GM11168 (cell line): ENCODE measurements around the gene SCTR.

Experiments
- in situ Hi-C: fragments of 300-500 bp; cut with MboI; formaldehyde crosslinking; loops from one replicate; pipeline ENCODE4 v1.12.0; 2022; ENCODE audit warnings: low sequenced_read_pairs; ENCODE audit not compliant: unreplicated experiment

SCTR gene

DNA sequence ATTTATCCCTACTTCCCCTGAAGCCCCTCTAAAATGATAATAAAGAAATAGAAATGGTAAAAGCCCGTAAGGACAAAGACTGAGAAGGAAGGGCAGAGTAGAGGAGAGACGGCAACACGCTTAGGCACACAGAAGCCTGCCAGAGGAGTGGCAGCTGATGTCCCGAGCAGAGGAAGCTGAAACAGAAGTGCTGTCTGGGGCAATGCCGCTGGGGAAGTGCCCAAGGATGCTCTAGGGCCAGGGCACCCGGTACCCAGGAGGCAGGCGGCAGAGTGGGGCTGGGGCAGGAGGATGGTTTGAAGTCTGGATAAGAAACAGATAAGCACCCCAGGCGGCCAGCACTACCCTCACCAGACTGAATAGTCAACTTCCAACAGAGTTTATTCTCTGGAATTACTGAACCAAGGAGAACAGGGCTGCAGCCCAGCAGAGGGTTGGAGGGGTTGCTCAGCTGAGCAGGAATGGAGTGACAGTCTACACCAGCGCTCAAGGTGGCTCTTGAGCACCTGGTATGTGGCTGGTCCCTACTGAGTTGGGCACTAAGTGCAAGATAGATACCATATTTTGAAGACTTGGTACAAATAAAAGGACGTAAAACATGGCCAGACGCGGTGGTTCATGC lies 70.2 kb downstream of the SCTR start:
- in situ Hi-C loops, result no loop called here

GRCh38 chr2:119451336-119452050 lies 72.8 kb downstream of the SCTR start:
- in situ Hi-C loops, result no loop called here

DNA sequence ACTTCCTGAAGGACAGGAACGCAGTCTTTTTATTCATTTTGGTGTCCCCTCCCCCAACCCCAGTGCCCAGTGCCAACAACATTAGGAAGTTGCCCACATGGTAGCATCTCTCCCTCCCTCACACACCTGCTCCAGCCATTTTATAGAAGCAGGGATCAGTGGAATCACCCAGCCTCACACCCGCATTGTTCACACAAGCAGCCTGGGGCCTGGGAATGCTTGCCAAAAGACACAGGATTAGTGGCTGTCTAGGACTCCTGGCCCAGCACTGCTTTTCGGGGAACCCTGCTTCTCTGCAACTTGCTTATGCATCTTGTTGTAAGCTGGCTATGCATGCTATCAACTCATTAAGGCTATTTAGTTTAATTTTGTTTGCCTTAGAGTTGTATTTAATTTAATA lies 74.8 kb downstream of the SCTR start:
- in situ Hi-C loops, result no loop called here

DNA sequence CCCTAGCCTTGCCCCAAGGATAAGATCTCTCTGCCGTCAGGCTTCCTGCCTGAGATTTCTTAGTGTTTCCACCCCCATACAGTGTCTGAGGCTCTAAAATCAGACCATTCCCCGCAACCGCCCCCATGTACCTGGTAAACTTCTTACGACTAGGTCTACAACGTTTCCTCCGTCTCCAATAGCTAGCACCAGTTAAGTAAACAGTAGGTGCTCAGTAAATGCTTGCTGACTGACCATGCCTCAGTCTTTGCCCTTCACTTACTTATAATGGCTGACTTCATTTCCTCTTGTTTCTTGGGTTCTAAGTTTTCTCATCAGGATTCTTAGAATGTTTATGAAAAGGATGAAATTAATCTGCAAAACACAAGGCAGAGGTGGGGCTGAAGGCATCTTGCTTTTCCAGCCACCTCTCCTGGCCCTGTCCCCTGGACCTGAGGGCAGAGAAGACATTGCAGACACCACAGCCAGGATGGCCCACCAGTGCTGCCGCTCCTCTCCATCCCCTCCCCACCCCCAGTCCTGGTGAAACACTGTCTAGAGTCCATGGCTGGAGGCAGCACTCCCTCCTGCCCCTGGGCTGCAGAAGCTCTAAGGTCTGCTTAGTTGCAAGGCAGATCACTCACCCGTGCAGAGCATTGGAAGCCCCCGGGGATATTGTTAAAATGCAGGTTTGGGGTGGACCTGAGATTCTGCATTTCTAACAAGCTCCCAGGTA lies 75.7 kb downstream of the SCTR start:
- in situ Hi-C loops, result no loop called here

DNA sequence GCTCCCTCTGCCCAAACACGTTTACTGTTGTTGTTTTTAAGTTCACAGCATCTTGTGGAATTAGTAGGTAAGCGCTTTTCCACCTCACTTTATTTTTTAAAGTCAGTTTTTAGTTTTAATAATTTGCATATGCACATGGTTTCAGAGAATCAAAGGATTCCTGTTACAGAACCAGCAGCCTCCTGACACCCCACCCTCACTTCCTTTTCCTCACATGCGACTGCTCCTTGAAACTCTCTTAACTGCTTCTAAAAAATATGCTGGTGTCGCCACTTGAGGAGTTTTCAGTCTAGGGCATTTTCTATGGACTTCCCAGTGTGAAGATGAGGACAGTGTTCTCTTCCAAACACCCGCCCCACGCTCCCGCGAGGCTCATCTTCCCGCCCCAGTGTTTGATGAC lies 78.2 kb downstream of the SCTR start:
- in situ Hi-C loops, result no loop called here

- in situ Hi-C loops, result no loop called here
Measured at GRCh38 chr2:119442850-119443249, 81.4 kb downstream of the SCTR start.

DNA sequence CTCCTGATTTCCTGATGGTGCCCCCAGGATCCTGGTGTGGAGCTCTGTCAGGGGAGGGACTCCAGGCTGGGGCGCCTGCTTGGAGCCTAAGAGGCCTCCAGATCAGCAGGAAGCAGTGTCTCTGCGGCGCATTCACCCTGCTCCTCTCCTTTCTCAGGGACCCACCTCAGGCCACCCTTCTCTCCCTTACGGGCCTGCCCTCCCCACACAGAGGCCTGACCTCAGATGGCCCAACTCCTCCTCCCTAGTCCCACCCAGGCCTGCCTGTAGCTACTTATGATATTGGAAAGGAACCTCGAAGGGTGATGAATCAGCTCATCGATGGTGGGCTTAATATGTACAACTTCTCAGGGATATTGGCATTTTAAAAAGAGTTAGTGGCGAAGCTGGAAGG lies 82.1 kb downstream of the SCTR start:
- in situ Hi-C loops, result no loop called here

DNA sequence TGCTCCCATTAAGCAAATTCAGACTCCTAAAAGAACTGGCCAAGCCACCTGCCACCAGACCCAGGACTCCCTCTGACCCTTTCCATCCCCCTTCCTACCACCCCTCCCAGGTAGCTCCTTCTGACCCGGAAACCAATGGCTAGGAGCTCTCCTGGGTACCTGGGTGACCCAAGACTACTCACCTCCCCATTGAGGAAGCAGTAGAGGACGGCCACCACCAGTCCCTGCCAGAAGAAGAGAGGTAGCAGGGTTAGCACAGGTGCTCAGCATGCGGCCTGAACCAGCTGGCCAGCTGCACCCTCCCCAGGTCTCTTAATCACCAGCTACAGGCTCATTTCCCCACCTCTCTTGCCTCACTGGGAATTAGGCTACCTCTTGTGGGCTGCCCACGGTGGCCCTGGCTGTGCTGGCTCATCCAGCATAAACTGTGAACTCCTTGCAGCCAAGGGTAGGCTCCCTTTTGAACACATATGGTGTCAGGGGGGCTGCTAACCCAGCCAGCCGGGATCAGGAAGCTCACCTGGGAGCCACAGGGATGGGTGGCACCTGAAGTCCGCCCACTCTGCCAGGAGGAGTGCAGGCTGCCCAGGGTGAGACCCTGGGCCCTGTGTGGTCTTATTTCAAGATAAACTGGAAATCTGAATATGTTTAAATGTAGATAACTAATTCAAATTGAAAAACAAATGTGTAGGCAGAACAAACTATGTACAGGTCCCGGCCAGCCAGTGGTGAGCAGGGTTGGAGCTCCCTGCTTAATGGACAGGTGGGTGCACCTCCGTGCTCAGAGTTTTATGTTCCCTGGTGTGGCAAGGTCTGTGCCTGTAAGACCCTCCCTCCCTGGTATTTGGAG lies 82.7 kb downstream of the SCTR start:
- in situ Hi-C loops, result no loop called here

DNA sequence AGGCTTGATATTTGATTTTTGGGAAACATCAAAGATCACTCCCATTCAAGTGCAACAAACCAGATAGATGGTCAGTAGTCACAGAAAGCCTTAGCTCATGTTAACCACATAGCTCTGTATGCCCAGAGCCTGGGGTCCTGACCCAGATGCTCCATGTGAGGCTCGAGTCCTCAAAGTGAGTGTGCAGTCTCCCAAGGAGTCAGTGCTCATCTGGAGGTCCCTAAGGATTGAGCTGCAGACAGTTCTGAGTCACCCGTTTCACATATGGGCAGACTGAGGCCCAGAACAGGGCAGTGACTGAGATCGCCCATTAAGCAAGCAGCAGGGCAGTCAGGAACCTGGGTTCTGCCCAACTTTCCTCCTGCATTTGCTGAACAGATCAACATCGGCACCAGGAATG lies 83.4 kb downstream of the SCTR start:
- in situ Hi-C loops, result no loop called here

DNA sequence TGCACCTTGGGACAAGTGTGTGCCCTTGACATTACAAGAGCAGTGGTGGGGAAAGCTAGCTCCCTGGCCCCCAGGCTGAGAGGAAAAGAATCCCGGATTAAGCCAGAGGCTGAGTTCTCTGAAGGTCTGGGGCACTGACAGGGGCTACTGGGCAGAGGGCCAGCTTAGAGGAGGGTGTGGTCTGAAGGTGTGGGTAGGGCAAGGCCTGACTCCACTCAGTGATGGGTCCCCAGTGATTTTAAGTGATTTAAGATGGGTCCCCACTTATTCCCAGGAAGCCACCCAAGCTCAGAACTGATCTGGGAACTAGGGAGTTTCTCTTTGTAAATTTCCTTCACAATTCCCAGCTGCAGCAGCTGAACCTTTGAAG lies 83.8 kb downstream of the SCTR start:
- in situ Hi-C loops, result no loop called here

GRCh38 chr2:119439574-119440500 lies 84.4 kb downstream of the SCTR start:
- in situ Hi-C loops, result no loop called here

- in situ Hi-C loops, result no loop called here
Measured at GRCh38 chr2:119438726-119439284, 85.5 kb downstream of the SCTR start.

- in situ Hi-C loops, result no loop called here
Measured at GRCh38 chr2:119438128-119438656, 86.1 kb downstream of the SCTR start.

DNA sequence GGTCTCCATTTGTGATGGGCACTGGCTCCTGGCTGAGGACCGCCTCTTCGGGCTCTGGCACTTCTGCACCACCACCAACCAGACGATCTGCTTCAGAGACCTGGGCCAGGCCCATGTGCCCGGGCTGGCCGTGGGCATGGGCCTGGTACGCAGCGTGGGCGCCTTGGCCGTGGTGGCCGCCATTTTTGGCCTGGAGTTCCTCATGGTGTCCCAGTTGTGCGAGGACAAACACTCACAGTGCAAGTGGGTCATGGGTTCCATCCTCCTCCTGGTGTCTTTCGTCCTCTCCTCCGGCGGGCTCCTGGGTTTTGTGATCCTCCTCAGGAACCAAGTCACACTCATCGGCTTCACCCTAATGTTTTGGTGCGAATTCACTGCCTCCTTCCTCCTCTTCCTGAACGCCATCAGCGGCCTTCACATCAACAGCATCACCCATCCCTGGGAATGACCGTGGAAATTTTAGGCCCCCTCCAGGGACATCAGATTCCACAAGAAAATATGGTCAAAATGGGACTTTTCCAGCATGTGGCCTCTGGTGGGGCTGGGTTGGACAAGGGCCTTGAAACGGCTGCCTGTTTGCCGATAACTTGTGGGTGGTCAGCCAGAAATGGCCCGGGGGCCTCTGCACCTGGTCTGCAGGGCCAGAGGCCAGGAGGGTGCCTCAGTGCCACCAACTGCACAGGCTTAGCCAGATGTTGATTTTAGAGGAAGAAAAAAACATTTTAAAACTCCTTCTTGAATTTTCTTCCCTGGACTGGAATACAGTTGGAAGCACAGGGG lies 87.1 kb downstream of the SCTR start:
- in situ Hi-C loops, result no loop called here

- in situ Hi-C loops, result no loop called here
Measured at GRCh38 chr2:119435953-119436297, 88.4 kb downstream of the SCTR start.

DNA sequence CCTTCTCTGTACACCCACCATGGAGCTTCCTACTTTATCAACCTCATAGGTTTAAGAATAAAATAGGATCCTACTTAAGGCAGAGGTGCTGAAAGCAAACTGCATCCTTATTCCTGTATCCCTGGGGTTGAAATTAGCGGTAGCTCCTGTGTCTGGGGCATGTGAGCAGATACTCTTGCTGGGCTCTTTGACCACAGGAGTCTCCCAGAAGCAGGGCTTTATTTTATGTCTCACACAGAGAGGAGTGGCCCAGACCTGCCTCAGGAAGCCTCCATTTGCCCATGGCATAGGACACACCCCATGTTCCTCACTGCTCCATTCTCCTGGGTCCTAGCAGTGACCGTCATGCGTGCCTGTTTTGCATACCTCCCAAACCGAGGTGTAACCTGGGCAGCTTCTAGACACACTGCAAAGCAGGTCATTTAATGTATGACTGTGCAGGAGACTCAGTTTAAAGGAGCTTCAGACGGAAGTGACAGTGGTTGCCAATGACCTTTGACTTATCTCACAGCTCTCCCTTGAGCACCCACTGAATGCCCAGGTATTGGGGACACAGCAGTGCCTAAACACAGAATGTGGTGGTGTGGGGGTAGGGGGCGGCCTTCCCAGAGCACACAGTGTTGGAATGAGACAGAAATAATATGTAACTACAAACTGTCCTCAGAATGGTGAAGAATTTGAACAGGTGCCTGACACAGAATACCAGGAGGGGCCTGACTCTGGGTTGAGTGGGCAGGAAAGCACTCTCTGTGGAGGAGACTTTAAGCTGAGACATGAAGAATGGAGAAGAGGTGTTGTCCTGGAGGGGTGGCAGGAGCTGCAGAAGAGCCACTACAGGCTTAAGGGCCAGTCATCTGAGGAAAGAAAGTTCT lies 89.0 kb downstream of the SCTR start:
- in situ Hi-C loops, result no loop called here

DNA sequence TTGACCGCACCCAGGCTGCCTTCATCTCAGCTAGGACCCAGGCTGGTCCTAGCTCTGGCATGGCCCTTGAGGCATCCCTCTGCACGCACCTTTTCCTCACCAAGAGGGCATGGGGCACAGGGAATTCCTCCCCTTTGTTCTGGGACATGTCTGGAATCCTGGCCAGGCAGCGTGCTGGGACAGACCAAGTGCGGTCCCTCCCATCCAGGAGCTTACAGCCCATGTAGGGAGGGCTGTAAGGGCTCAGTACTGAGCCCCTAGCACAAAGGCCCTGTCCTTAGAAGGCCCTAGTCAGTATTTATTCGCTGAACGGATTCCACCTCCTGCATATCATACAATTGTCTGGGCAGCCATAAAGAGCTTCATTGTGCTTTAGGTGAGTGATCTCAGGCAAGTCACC lies 89.6 kb downstream of the SCTR start:
- in situ Hi-C loops, result no loop called here
